ENCODE data around the gene WDR18. TPM values are rescaled to one million over a fixed set of nuclear protein-coding genes. Genes with fewer than 3 reads are reported as not detected.

The WDR18 gene
- polyA plus RNA-seq, 1 experiment: 44.3 TPM

- H3K4me3 ChIP-seq (ENCODE audit: low read depth, low read length): no peak overlapping the region
- CTCF ChIA-PET: no interaction called here
- peaks cover 13% of the 10 kb centered on the region for H3K36me3 ChIP-seq (ENCODE audit: control insufficient read depth, insufficient read depth, low read length)
- POLR2A ChIA-PET: no interaction called here
- H3K27me3 ChIP-seq (ENCODE audit: control insufficient read depth, insufficient read depth, low read length): no peaks in the 10 kb centered on the region
- TF ChIP-seq CTCF (IDR thresholded peaks at IDR 0.05; ENCODE audit: insufficient read depth, low read depth, low read length): no peak
- DNase-seq (ENCODE audit: low read depth): no peak
These were observed 32.0 kb upstream of the WDR18 start for GRCh38 chr19:952049-952679.

GRCh38 chr19:952680-953444 lies 31.3 kb upstream of the WDR18 start:
- TF ChIP-seq CTCF (IDR thresholded peaks at IDR 0.05; ENCODE audit: insufficient read depth, low read depth, low read length): no peak
- H3K4me3 ChIP-seq (ENCODE audit: low read depth, low read length): peak overlapping the region; percentile 16
- DNase-seq (ENCODE audit: low read depth): no peak
- peaks cover 7% of the 10 kb centered on the region for H3K36me3 ChIP-seq (ENCODE audit: control insufficient read depth, insufficient read depth, low read length)
- H3K27me3 ChIP-seq (ENCODE audit: control insufficient read depth, insufficient read depth, low read length): no peaks in the 10 kb centered on the region
- POLR2A ChIA-PET: no interaction called here
- CTCF ChIA-PET: no interaction called here

- peaks cover 3% of the 10 kb centered on the region for H3K36me3 ChIP-seq (ENCODE audit: control insufficient read depth, insufficient read depth, low read length)
- POLR2A ChIA-PET: no interaction called here
- H3K4me3 ChIP-seq (ENCODE audit: low read depth, low read length): no peak overlapping the region
- CTCF ChIA-PET: interaction anchor here (0.7 kb wide), 1 partner anchor 31 kb away, joined by 3 read pairs; no protein-coding TSS in a partner anchor
- no peak for DNase-seq (ENCODE audit: low read depth)
- H3K27me3 ChIP-seq (ENCODE audit: control insufficient read depth, insufficient read depth, low read length): no peaks in the 10 kb centered on the region
- no peak for TF ChIP-seq CTCF (IDR thresholded peaks at IDR 0.05; ENCODE audit: insufficient read depth, low read depth, low read length)
These were observed 30.5 kb upstream of the WDR18 start for GRCh38 chr19:953445-954271.

GRCh38 chr19:954272-954671 lies 29.9 kb upstream of the WDR18 start:
- Histone ChIP-seq H3K4me3 (ENCODE audit: low read depth, low read length) (no peak overlapping the region), H3K36me3 (ENCODE audit: control insufficient read depth, insufficient read depth, low read length) (peaks cover 3% of the 10 kb centered on the region), H3K27me3 (ENCODE audit: control insufficient read depth, insufficient read depth, low read length) (no peaks in the 10 kb centered on the region)
- no peak for DNase-seq (ENCODE audit: low read depth)
- TF ChIP-seq CTCF (IDR thresholded peaks at IDR 0.05; ENCODE audit: insufficient read depth, low read depth, low read length): no peak
- POLR2A ChIA-PET: no interaction called here
- CTCF ChIA-PET: no interaction called here

All from BJ (cell line).